K562 (cell line): Measurements from ENCODE around the gene MYMX. TPM values are rescaled to one million over a fixed set of nuclear protein-coding genes. Genes with fewer than 3 reads are reported as not detected.
A peak's percentile ranks its signal among the peaks of the same experiment; 100 is the strongest.

Experiments used
- ATAC-seq: fragments of 200-7000 bp; cut with Tn5 transposase; 3 replicates; pipeline ENCODE4 v1.9.1; 2020; ENCODE audit warnings: moderate library complexity
- BruUV-seq: library from RNA; stranded (reverse); fragments of 400-500 nt; replicated peaks from 2 replicates; lab custom pipeline; 2021; lab: Mats Ljungman, UMichigan
- CTCF ChIA-PET: fragments of 300-600 bp; formaldehyde crosslinking; extraction: SDS; loops from one replicate; lab custom pipeline; 2021; ENCODE audit warnings: low intra/inter-chr PET ratio; lab: Yijun Ruan, JAX
- POLR2A ChIA-PET: fragments of 300-600, 350-650 bp; sonication (Branson Sonifier 250); formaldehyde crosslinking; extraction: SDS; loops from one replicate; lab custom pipeline; 2021; ENCODE audit warnings: antibody characterized with exemption, inconsistent platforms; lab: Yijun Ruan, JAX
- DNase-seq, 4 experiments: peaks; one replicate each; pipeline versions ENCODE4 v3.0.0 to v3.0.0-alpha.2; 2011 to 2018; ENCODE audit warnings: low spot score in 3 of 4, mixed read lengths in 3 of 4; ENCODE audit errors: extremely low read depth in 1 of 4
- FAIRE-seq: peaks from 2 replicates; lab custom pipeline; 2011; peaks lifted over from hg19 to GRCh38; lab: Jason Lieb, UNC
- H2AFZ ChIP-seq: 2 replicates; pipeline ENCODE4 v1.6.0; 2011; ENCODE audit warnings: low read depth, low read length, control low read depth, inconsistent platforms
- H3K27ac ChIP-seq: fragments of 200-600 bp; 3 replicates; pipeline ENCODE4 v1.8.0; 2011; ENCODE audit warnings: low read depth, mild to moderate bottlenecking, control low read depth, inconsistent platforms, low read length, moderate library complexity, mixed read lengths; ENCODE audit errors: extremely low read depth
- H3K27me3 ChIP-seq, 2 experiments: fragments of 300-600 bp in 1 of 2; 2 replicates in 1 of 2; 3 replicates in 1 of 2; pipeline versions ENCODE4 v1.6.0 to v1.8.0; 2011; ENCODE audit warnings: inconsistent platforms in 2 of 2, low read length in 2 of 2, mild to moderate bottlenecking in 1 of 2, mixed read lengths in 1 of 2, moderate library complexity in 1 of 2; ENCODE audit not compliant: control insufficient read depth in 2 of 2, insufficient read depth in 2 of 2
- H3K36me3 ChIP-seq: fragments of 300-600 bp; 3 replicates; pipeline ENCODE4 v1.8.0; 2011; ENCODE audit warnings: mild to moderate bottlenecking, low read length, inconsistent platforms; ENCODE audit not compliant: control insufficient read depth, insufficient read depth
- H3K4me1 ChIP-seq, 2 experiments: fragments of 200-600 bp in 1 of 2; replicated peaks in 1 of 2; 2 replicates in 1 of 2; 3 replicates in 1 of 2; pipeline versions ENCODE4 v1.5.1 to v1.8.0; 2011; ENCODE audit warnings: inconsistent platforms in 2 of 2, low read length in 2 of 2, mild to moderate bottlenecking in 1 of 2, mixed read lengths in 1 of 2, moderate library complexity in 1 of 2; ENCODE audit not compliant: control insufficient read depth in 2 of 2, insufficient read depth in 2 of 2
- H3K4me2 ChIP-seq: 2 replicates; pipeline ENCODE4 v1.6.1; 2011; ENCODE audit warnings: low read length, control low read depth, inconsistent platforms, mixed read lengths; ENCODE audit not compliant: insufficient read depth
- H3K4me3 ChIP-seq: fragments of 200-600 bp; sonication (generic), shearing (Covaris generic); 2 replicates; pipeline ENCODE4 v1.5.1; 2016; ENCODE audit warnings: control low read depth, inconsistent platforms
- H3K79me2 ChIP-seq: fragments of 200-600 bp; 3 replicates; pipeline ENCODE4 v1.8.0; 2011; ENCODE audit warnings: low read length, inconsistent platforms; ENCODE audit not compliant: control insufficient read depth, insufficient read depth
- H3K9ac ChIP-seq, 2 experiments: 2 replicates each; pipeline versions ENCODE4 v1.6.0 to v1.6.1; 2011; ENCODE audit warnings: low read depth in 2 of 2, low read length in 2 of 2, control low read depth in 1 of 2, inconsistent platforms in 1 of 2, mild to moderate bottlenecking in 1 of 2, mixed read lengths in 1 of 2; ENCODE audit not compliant: insufficient read depth in 1 of 2
- H3K9me1 ChIP-seq: one replicate; pipeline ENCODE4 v1.6.0; 2011; ENCODE audit warnings: inconsistent platforms, mild to moderate bottlenecking, low read length, moderate library complexity; ENCODE audit not compliant: control insufficient read depth, insufficient read depth
- H3K9me3 ChIP-seq: replicated peaks from 2 replicates; pipeline ENCODE4 v1.5.1; 2011; ENCODE audit warnings: low read depth, low read length, inconsistent platforms; ENCODE audit not compliant: control insufficient read depth, insufficient read depth
- H4K20me1 ChIP-seq: replicated peaks from 2 replicates; pipeline ENCODE4 v1.6.1; 2011; ENCODE audit warnings: low read length, inconsistent platforms, mixed read lengths; ENCODE audit not compliant: control insufficient read depth, insufficient read depth
- FOXK2 ChIP-seq, 2 experiments: fragments of 450-650 bp; IDR thresholded peaks in 1 of 2; conservative IDR thresholded peaks in 1 of 2; 2 replicates each; pipeline ENCODE4 v1.6.1; 2016; ENCODE audit warnings: low read depth in 2 of 2, mild to moderate bottlenecking in 1 of 2
- NFIC ChIP-seq: fragments of 450-650 bp; IDR thresholded peaks from 2 replicates; pipeline ENCODE4 v1.6.1; 2017; ENCODE audit warnings: mild to moderate bottlenecking, inconsistent platforms
- USF1 ChIP-seq: sonication (generic); formaldehyde crosslinking; IDR thresholded peaks from 2 replicates; pipeline ENCODE4 v1.9.0; 2022; ENCODE audit warnings: mild to moderate bottlenecking, missing genetic modification reagents
- WGBS: fragments of 100-300 bp; shearing (Covaris generic); methylation state at CpG from one replicate; pipeline ENCODE4 v1.1.6; 2016; ENCODE audit warnings: low coverage, mixed read lengths; ENCODE audit not compliant: insufficient coverage; ENCODE audit errors: missing lambda C conversion rate; 5-methylcytosine and 5-hydroxymethylcytosine counted together
- in situ Hi-C: fragments of 300-500 bp; cut with MboI; formaldehyde crosslinking; loops from 4 replicates; pipeline ENCODE4 v1.15.0; 2018; ENCODE audit warnings: inconsistent platforms, mixed read lengths
- intact Hi-C: fragments of 100-400 bp; cut with micrococcal nuclease; formaldehyde crosslinking; loops from 2 replicates; pipeline ENCODE4 v1.14.2; 2022
- polyA plus RNA-seq, 8 experiments: library from polyadenylated mRNA; depleted of rRNA in 4 of 8; stranded (reverse) in 5 of 8; unstranded in 3 of 8; fragments of >200 nt; fragmentation: Nextera tagmentation in 2 of 8; fragmentation: Illumina TruSeq in 1 of 8; extraction: Ambion mirVana in 2 of 8; extraction: Trizol in 1 of 8; gene quantifications; 2 replicates each; pipeline versions ENCODE4 v1.2.1 to v1.2.3, GENCODE V29; 2011 to 2014; ENCODE audit warnings: inconsistent platforms in 1 of 8, missing spikeins in 1 of 8
- total RNA-seq, 7 experiments: library from RNA; depleted of rRNA in 6 of 7; stranded (reverse); fragments of >200 nt in 6 of 7; fragmentation: Illumina TruSeq in 2 of 7; extraction: Trizol in 2 of 7; gene quantifications; 2 replicates each; pipeline versions ENCODE4 v1.2.1 to v1.2.3, GENCODE V29; 2011 to 2021; ENCODE audit warnings: low replicate concordance in 1 of 7
- TF ChIP-seq, protein P1 (sequence below): fragments of 250-450 bp; sonication (Bioruptor Pico); IDR thresholded peaks from 2 replicates; pipeline ENCODE4 v1.9.0; 2021; ENCODE audit warnings: mild to moderate bottlenecking, inconsistent platforms

MYMX gene
- total and polyA plus RNA-seq, 9 of the 15 experiments (the other 6 are each of a cell fraction or from before 2014, with no cell fraction given) = 0.12 TPM; not detected in 8

DNA sequence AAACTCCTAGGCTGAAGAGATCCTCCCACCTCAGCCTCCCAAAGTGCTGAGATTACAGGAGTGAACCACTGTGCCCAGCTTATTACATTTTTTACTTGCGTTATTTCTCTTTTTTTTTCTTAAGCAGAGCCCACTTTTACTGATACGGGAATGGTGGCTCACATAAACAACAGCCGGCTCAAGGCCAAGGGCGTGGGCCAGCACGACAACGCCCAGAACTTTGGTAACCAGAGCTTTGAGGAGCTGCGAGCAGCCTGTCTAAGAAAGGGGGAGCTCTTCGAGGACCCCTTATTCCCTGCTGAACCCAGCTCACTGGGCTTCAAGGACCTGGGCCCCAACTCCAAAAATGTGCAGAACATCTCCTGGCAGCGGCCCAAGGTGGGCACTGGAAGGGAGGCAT is 47.6 kb upstream of the MYMX start:
- whole genome bisulfite sequencing = 18% methylated on average over 9 of the region's 9 CpGs
- no peaks in the 10 kb centered on the region for H3K79me2 ChIP-seq
- H3K27ac ChIP-seq = no peak overlapping the region
- H3K36me3 ChIP-seq = no peaks in the 10 kb centered on the region
- no peaks in the 10 kb centered on the region for H3K9me1 ChIP-seq
- peak in 1 of 4 experiments; percentile 34 for DNase-seq
- TF ChIP-seq, protein P1, sequence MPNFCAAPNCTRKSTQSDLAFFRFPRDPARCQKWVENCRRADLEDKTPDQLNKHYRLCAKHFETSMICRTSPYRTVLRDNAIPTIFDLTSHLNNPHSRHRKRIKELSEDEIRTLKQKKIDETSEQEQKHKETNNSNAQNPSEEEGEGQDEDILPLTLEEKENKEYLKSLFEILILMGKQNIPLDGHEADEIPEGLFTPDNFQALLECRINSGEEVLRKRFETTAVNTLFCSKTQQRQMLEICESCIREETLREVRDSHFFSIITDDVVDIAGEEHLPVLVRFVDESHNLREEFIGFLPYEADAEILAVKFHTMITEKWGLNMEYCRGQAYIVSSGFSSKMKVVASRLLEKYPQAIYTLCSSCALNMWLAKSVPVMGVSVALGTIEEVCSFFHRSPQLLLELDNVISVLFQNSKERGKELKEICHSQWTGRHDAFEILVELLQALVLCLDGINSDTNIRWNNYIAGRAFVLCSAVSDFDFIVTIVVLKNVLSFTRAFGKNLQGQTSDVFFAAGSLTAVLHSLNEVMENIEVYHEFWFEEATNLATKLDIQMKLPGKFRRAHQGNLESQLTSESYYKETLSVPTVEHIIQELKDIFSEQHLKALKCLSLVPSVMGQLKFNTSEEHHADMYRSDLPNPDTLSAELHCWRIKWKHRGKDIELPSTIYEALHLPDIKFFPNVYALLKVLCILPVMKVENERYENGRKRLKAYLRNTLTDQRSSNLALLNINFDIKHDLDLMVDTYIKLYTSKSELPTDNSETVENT (CRISPR knock-in tag) = no peak
- peak; percentile 34 for TF ChIP-seq NFIC
- TF ChIP-seq USF1 (CRISPR knock-in tag) = no peak
- 0 out of 4 replicates have a peak, but pooled peaks of 1 of the 2 experiments have one; percentile 34 for TF ChIP-seq FOXK2 (conservative IDR thresholded peaks at IDR 0.05 in 1 of 2, IDR thresholded peaks at IDR 0.05 in 1 of 2; ENCODE audit: low read depth in 2 of 2)
- BruUV-seq = no TSS peak
- H3K4me2 ChIP-seq = no peak overlapping the region
- no peak overlapping the region for H2AFZ ChIP-seq
- CTCF ChIA-PET = no interaction called here
- no peak for ATAC-seq
- intact Hi-C loops = no loop called here
- H3K4me3 ChIP-seq = no peak overlapping the region
- no peaks in the 10 kb centered on the region for H4K20me1 ChIP-seq
- in situ Hi-C loops = no loop called here
- H3K4me1 ChIP-seq = peaks cover 7 to 23% of the 10 kb centered on the region in 2 experiments; a peak in 4 of 5 replicates
- POLR2A ChIA-PET = interaction anchor here (0.6 to 2.8 kb wide), 10 partner anchors 10 to 513 kb away, joined by 3 to 32 read pairs (median 4); partner anchors contain the start of gene HSP90AB1
- no peak for FAIRE-seq
- H3K9me3 ChIP-seq = no peaks in the 10 kb centered on the region
- peaks cover 0 to 7% of the 10 kb centered on the region in 2 experiments; a peak in 3 of 5 replicates for H3K27me3 ChIP-seq
- peak overlapping the region in 1 of 2 experiments; percentile 70; a peak in 2 of 4 replicates for H3K9ac ChIP-seq
